Measurements from ENCODE around the gene ASCL5.

- TF ChIP-seq, protein P1, sequence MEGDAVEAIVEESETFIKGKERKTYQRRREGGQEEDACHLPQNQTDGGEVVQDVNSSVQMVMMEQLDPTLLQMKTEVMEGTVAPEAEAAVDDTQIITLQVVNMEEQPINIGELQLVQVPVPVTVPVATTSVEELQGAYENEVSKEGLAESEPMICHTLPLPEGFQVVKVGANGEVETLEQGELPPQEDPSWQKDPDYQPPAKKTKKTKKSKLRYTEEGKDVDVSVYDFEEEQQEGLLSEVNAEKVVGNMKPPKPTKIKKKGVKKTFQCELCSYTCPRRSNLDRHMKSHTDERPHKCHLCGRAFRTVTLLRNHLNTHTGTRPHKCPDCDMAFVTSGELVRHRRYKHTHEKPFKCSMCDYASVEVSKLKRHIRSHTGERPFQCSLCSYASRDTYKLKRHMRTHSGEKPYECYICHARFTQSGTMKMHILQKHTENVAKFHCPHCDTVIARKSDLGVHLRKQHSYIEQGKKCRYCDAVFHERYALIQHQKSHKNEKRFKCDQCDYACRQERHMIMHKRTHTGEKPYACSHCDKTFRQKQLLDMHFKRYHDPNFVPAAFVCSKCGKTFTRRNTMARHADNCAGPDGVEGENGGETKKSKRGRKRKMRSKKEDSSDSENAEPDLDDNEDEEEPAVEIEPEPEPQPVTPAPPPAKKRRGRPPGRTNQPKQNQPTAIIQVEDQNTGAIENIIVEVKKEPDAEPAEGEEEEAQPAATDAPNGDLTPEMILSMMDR (IDR thresholded peaks at IDR 0.05), result no peak
- TF ChIP-seq, protein P2, sequence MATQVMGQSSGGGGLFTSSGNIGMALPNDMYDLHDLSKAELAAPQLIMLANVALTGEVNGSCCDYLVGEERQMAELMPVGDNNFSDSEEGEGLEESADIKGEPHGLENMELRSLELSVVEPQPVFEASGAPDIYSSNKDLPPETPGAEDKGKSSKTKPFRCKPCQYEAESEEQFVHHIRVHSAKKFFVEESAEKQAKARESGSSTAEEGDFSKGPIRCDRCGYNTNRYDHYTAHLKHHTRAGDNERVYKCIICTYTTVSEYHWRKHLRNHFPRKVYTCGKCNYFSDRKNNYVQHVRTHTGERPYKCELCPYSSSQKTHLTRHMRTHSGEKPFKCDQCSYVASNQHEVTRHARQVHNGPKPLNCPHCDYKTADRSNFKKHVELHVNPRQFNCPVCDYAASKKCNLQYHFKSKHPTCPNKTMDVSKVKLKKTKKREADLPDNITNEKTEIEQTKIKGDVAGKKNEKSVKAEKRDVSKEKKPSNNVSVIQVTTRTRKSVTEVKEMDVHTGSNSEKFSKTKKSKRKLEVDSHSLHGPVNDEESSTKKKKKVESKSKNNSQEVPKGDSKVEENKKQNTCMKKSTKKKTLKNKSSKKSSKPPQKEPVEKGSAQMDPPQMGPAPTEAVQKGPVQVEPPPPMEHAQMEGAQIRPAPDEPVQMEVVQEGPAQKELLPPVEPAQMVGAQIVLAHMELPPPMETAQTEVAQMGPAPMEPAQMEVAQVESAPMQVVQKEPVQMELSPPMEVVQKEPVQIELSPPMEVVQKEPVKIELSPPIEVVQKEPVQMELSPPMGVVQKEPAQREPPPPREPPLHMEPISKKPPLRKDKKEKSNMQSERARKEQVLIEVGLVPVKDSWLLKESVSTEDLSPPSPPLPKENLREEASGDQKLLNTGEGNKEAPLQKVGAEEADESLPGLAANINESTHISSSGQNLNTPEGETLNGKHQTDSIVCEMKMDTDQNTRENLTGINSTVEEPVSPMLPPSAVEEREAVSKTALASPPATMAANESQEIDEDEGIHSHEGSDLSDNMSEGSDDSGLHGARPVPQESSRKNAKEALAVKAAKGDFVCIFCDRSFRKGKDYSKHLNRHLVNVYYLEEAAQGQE (IDR thresholded peaks at IDR 0.05; ENCODE audit: insufficient read depth in 1 of 2, low read depth in 2 of 2, low read length in 1 of 2), result no peak
- TF ChIP-seq POLR2AphosphoS5 (IDR thresholded peaks at IDR 0.05; ENCODE audit: low read depth, low read length) (no peak), TCF7L2 (IDR thresholded peaks at IDR 0.05; ENCODE audit: low read depth, low read length) (no peak), SIN3A (IDR thresholded peaks at IDR 0.05; ENCODE audit: borderline replicate concordance, insufficient read depth, low read depth, low read length) (no peak)
Measured at GRCh38 chr1:201108614-201109013, 18.4 kb downstream of the ASCL5 start.

Measured in Panc1 (cell line).